Measurements from ENCODE around the gene AMOT.

DNA sequence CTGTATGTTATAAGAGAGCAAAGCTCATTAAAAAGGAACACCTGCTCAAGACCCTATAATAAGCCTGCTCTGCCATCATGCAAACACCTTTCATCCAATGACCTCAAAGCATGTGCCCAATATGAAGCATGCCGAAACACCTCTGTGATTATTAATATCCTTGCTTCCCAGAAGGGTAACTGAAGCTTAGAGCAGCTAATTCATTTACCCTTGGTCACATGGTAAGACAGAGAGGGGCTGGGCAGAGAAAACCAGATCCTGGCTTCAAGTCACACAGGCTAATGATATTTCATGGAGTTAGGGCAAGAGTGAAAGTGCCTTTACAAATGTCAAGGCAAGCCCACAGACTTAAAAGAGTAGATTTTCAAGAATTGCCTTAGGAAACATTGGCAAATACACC lies 5.6 kb downstream of the AMOT start:
- no peak for TF ChIP-seq TAF1 (IDR thresholded peaks at IDR 0.05; ENCODE audit: low read depth)
- TF ChIP-seq, protein P1, sequence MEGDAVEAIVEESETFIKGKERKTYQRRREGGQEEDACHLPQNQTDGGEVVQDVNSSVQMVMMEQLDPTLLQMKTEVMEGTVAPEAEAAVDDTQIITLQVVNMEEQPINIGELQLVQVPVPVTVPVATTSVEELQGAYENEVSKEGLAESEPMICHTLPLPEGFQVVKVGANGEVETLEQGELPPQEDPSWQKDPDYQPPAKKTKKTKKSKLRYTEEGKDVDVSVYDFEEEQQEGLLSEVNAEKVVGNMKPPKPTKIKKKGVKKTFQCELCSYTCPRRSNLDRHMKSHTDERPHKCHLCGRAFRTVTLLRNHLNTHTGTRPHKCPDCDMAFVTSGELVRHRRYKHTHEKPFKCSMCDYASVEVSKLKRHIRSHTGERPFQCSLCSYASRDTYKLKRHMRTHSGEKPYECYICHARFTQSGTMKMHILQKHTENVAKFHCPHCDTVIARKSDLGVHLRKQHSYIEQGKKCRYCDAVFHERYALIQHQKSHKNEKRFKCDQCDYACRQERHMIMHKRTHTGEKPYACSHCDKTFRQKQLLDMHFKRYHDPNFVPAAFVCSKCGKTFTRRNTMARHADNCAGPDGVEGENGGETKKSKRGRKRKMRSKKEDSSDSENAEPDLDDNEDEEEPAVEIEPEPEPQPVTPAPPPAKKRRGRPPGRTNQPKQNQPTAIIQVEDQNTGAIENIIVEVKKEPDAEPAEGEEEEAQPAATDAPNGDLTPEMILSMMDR (IDR thresholded peaks at IDR 0.05; ENCODE audit: poor library complexity, severe bottlenecking), result no peak
- no peak for TF ChIP-seq EZH2 (IDR thresholded peaks at IDR 0.05; ENCODE audit: borderline replicate concordance, insufficient read depth, low read length, poor library complexity, severe bottlenecking)
- TF ChIP-seq RAD21 (conservative IDR thresholded peaks at IDR 0.05), result no peak
- TF ChIP-seq EP300 (conservative IDR thresholded peaks at IDR 0.05; ENCODE audit: poor library complexity, severe bottlenecking), result no peak
- no peak for TF ChIP-seq SMC3 (conservative IDR thresholded peaks at IDR 0.05; ENCODE audit: poor library complexity)
- no peak for TF ChIP-seq POLR2AphosphoS5 (IDR thresholded peaks at IDR 0.05)

Measured in neural cell (in vitro differentiated cells).